Measurements from ENCODE around the gene PKD1L1.
"Not testable (repeated sequence)": the region's sequence is repeated elsewhere in the genome, so short reads cannot be mapped to it uniquely, and the experiment has no call there.

Gene PKD1L1

DNA sequence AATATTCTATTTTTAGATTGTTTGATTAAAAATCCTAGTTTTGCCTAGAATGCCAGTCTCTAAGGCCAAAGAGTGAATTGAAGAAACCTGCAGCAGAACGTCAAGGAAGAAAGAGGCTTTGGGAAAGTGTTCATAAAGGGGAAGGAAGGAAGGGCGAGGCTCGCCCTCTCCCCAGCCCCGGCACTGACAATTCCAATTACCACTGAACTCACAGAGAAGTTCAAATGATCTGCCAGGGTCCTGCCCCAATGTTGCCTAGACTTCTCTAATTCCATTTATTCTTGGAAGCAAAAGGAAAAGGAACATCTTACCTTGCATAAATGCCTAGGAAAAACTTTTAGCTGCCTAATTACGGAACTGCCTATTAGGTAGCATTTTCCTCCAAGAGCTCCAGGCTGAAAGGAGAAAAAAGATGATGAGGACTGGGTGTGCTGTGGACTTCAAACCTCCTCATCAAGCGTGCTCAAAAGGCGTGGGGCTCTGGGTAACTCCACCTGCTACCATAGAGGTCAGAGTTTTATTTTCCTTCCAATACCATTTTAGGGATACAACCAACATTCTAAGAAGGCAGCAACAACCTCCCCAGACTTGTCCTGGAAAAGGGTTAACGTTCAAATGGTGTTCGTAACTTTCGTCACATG lies 134.5 kb downstream of the PKD1L1 start:
- DNase-seq, result no peak

DNA sequence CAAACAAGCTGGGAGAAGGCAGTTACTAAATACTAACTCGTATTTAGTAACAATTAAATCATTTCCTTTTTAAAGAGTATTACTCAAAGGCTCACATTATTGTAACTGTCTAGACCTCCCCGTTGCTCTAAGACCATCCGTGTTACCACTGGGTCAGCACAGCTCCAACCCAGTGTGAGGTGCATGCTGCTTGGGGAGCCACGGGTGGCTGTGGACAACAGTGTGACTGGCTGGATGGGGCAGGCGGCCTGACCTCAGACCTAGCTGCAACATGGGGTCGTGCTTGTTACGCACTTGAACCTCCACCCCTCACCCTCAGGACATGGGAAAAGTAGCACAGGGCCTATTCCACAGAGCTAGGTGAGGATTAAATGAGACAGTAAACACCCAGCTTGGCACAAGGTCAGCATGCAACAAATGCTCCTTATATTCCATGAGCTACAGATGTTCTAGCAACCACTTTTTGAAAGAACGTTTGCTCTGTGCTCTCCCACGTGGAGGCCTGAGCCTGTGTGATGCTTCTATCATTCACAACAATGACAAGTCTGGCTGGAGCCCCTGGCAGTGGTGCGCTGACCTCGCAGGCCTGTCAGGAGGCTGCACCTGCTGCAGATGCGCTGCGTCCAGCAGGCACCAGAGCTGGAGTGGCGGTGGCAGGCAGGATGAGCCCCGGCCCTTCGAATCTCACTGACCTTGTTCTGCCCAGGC lies 135.7 kb downstream of the PKD1L1 start:
- no peak for DNase-seq

DNA sequence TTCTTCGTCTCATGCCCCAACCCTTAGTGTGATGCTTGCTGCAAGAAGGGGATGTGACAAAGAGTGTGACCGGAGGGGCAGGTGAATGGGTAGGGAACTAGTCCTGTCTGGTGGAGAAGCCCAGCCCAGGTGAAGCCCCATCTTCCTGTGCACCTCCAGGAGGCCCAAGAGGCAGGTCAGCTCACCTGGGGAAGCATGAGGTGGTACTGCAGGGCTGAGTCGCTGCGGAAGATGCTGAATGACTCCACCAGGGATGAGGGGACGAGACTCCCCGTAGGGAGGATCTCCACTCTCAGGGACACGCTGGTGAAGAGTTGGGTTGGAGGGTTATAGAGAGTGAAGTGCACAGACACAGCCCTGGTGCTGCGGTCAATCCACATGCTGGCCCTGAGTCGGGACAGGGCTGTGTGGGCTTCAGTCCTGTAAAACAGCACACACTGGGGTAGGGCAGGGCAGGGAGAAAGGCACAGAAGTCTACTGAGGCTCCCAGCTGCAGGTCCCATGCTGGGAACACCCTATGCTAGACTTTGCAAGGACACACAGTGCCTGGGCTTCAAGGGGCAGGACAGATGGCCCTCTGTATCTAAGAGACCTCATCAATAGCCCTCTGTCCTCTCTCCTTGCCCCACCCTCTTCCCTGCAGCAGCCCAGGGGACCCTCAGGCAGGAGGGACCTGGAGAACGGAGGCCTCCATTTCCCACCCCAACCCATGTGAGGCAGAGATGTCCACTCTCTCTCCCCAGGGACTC lies 136.5 kb downstream of the PKD1L1 start:
- no peak for DNase-seq

DNA sequence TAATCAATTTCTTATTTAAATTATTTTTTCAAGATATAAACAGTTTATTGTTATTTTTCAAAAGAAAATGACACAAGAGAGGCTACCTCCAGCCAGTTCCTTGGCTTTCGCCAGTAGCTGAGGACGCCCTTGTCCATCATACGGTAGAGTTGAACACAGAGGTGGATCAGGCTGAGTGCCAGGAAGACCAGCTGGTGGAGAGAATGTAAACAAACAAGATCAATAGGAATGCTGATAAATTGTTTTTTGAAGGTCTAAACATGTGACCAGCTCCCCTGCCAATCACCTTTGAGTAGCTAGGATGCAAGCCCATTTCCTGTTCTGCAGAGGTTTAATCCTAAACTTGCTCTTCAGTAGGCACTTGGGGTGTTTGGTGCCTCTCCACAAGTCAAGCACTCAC lies 138.9 kb downstream of the PKD1L1 start:
- DNase-seq, result no peak

DNA sequence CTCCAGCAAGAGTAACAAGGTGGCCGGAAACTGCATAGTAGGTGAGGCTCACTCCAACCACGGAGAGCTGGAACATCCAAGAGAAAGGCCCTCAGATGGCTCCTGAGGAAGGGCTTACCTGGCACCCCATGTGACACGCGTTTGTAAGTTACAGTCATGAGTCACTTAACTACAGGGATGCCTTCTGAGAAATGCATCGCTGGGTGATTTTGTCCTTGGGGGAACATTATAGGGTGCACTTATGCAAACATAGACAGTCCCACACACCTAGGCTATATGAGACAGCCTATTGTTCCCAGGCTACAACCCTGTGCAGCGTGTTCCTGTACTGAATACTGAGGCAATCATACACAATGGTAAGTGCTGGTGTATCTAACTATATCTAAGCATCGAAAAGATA lies 139.9 kb downstream of the PKD1L1 start:
- DNase-seq, result no peak

DNA sequence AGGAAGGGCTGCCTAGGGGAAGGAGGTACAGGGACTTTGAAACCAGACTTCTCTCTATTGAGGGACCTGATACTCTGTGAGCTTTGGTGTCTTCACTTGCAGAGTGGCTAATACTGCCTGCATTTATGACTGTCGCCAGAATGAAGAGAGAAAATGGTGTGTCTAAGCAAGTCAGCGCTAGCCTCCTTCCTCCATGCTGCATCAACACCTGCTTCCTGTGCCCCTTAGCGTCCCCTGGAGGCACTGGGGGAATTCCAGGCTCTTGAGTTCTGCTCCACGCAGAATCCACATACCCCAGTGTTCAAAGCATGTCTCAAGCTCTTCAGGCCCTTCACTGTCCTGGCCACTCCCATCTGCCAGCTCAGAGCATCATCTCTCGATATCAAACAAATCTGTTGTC lies 140.5 kb downstream of the PKD1L1 start:
- no peak for DNase-seq

DNA sequence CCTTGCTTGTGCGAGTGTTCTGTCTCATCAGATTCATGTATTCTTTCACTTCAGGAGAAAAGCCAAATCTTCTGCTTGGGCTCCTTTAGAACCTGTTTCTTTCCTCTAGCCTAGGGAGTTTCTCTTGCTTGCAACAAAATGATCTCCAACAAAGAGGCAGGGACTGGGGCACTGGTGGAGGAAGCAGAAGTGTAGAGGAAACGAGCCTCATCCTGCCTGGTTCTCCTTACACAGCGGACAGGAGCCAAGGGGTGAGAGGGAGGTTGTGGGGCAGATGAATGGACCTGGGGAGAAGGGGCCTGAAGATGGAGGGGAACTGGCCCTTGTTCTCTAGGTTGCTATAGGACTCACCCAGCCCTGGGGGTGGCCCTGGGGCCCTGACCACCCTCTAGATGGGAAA lies 141.1 kb downstream of the PKD1L1 start:
- no peak for DNase-seq

DNA sequence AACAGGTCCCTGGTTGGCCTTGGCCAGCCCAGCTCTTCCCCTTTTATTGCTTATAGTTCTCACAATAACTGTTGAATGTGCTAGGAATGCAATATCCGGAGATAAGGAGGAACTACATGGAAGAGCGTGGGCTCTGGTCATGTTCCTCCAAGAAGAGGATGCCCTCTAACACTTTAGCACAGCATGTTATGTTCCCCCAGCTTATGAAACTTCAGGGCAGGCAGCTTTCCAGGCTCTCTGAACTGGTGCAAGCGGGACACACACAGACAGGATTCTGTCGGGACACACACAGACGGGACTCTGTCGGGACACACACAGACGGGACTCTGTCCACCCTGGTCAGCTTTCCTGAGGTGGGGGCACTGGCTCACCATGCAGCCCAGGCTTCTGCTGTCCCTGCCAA lies 141.6 kb downstream of the PKD1L1 start:
- no peak for DNase-seq

DNA sequence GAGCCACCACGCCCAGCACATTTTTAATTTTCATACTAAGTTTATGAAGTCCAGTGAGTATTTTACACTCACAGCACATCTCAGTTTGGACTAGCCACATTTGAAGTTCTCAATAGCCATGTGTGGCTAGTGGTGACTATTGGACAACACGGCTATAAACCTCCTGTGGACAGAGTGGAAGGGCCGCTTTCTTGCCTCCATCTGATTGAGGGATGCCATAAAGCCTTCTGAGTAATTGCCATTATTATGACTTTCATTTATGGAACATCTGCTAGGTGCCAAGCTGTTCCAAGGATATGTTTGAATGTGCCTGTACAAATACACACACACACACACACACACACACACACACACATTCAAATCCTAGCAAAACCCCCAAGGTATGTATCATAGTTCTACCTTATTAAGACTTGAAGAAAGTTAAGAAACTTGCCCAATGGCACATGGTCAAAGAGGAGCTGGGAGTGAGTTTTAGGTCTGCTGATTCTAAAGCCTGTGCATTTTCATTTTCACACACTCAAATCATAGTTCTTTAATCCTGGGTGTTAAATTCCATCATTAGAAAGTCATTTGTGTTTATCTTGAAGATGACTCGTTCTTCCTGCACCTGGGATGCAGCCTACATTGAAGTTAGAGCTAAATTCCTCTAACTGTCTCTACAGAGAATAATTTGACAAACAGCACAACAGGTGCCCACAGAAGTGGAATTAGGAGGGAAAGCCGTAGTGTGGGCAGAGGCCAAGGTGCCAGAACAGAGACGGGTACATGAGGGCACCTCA lies 143.3 kb downstream of the PKD1L1 start:
- no peak for DNase-seq

DNA sequence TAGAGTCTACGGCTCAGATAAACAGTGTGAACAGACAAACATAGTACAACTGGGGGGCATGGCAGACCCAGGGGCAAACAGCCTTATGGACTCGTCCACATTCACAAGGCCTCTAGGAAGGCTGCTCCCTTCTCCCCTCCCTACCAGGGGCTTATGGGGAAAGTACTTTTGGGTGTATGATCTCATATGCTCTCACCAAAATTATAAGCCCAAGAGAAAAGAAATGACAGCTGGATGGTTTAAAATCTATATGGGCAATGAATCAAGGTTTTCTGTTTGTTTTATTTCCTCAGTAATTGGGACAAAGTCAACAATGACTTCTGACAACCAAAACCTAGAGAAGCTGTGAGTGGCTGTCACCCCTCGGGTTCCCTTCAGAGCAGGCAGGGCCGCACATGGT lies 144.4 kb downstream of the PKD1L1 start:
- no peak for DNase-seq

DNA sequence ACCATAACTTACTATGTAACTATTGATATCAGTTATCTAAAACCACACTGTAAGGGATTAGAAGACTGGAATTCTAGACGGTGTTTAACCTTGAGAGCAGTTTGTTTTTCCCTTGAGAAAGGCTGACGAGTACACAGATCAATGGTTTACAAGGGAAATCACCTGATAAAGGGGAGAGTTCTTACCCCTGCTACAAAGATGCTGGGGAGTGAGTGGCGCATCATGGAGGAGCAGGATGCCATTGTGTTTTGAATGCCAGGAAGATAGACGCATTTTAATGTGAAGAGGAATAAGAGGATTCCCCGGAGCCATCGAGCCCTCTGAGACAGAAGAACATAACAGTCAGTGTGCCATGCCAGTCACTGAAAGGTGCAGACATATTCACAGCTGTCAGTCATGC lies 145.2 kb downstream of the PKD1L1 start:
- DNase-seq, result no peak

DNA sequence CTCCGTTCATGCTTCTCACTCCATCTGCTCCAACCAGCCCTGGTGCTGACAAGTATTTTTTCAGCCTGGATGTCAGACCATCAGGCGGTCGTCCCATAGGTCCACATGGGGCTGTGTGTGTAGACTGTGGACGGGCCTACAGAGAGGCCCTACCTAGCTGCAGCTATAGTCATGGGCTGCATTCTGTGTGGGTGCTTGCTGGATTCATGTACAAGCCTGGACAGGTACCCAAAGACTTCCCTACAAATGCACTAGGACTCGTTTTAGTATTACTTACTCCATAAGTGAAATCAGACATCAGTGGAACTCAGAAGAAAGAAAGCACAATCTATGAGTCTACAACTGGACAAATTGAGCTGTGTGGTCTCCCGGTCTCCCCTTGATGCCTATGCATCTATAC lies 146.8 kb downstream of the PKD1L1 start:
- DNase-seq, result no peak

DNA sequence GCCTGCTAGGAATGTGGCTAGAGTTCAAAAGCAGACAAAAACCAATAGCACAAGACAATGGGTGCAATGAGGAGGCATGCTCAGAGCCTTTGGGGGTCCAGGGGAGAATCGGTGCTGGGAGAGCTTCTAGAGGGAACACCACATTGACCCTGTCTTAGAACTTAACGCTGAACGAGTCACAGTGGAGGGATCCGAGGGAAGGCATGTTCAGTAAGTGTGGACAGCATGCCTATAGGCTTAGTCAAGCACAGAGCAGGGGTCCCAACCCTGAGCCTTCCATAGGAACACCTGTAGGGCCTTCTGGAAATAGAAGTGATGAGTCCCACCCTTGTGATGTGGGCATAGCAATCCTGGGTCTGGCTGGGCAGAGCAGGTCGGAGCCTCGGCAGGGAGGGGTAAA lies 148.7 kb downstream of the PKD1L1 start:
- DNase-seq, result no peak

DNA sequence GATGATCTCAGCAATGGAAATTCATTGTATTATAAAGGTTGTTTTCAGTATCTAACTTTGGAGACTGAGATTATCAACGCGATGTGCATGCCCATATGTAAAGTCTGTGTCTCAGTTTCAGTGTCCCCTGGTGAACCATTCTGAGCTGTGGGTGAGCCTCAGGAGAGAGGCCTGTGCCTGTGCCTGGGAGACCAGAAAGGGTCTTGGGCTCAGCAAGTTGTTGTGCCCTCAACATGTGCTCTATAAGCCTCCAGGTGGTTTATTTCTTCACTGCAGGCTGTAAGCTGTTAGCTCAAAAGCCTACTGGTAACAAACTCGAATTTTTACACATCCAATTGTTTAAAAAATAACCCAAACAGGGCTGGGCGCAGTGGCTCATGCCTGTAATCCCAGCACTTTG lies 151.9 kb downstream of the PKD1L1 start:
- DNase-seq, result no peak

DNA sequence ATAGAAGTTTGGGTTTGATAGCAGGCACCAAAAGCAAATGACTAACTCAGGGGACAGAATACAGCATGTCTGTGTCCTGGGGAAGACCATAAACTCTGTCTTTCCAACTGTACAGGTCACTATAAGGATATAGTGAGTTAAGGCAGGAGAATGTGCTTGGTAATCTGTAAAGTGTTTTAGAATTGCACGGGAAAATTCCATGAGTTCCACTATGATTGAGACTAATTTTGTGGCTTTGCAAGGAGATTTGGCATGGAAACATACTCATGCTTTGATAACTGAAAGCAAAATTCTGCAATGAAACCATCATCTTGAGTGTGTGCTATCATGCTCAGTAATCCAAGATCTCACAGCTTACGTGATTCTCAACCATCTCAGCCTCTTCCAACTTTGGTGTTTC lies 152.6 kb downstream of the PKD1L1 start:
- no peak for DNase-seq

DNA sequence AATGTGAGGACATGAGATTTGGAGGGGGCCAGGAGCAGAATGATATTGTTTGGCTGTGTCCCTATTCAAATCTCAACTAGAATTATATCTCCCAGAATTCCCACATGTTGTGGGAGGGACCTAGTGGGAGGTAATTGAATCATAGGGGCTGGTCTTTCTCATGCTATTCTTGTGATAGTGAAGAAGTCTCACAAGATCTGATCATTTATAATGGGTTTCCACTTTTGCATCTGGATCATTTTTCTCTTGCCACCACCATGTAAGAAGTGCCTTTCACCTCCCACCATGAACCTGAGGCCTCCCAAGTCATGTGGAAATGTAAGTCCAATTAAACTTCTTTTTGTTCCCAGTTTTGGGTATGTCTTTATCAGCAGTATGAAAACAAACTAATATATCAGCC lies 153.1 kb downstream of the PKD1L1 start:
- DNase-seq, result not testable (repeated sequence)

DNA sequence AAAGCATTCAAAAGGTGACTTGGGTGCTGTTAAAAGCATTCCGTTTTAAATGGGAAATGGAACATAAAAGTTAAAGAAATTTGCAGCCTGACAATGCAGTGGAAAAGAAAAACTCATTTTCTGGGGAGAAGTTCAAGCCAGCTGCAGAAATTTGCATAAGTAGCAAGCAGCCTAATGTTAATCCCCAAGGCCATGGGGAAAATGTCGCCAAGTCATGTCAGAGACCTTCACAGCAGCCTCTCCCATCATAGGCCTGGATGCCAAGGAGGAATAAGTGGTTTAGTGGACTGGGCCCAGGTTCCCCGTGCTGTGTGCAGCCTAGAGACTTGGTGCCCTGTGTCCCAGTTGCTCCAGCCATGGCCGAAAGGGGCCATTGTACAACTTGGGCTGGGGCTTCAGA lies 154.2 kb downstream of the PKD1L1 start:
- DNase-seq, result no peak

DNA sequence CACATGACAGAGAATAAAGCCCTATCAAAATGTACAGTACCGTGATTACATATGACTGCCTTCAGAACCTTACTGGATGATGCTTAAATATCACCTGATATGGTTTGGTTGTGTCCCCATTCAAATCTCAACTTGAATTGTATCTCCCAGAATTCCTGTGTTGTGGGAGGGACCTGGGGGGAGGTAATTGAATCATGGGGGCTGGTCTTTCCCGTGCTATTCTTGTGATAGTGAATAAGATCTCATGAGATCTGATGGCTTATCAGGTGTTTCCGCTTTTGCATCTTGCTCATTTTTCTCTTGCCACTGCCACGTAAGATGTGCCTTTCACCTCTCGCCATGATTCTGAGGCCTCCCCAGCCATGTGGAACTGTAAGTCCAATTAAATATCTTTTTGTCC lies 155.1 kb downstream of the PKD1L1 start:
- DNase-seq, result not testable (repeated sequence)

DNA sequence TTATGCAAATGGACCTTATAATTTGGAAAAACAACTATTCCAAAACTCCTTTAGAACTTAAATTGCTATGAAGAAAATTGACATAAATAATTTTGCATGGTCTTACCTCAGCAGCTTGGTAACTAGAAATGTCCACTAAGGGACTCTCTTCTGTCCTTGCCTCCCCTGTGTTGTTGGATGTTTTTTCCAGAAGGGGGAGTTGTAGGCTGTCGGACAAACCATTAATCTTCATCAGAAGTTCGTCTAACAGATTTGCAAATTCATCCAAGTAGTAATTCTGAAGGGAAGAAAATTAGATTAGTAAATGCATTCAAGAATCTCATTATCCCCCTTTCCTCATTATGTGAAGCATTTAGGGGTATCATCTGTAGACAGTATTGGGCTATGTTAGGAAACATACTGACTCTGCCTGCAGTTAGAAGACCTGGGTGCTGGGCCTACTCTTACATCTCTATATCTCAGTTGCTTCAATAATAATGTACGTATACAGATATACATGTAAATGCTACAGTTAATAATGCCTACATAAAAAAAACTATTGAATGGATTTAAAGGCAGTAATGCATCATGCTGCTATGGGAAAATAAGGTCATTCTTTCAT lies 155.6 kb downstream of the PKD1L1 start:
- DNase-seq, result no peak

DNA sequence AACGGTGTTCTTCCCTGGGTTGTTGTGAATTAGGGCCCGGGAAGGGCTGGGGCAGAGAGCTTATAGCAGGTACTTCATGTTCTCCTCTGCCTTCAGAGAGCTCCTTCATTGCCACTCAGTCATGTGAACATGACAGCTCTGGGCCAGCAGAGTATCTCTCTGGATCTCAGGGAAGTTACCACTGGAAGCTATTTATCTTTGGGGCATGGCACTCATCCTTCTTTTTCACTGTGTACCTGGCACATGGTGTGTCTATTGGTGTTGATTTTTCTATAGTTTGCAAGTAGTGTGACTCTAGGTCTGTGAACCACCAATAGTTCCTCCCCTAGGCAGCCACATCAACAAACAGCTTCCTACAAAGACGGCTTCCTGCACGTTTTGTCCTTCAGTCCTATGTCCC lies 156.6 kb downstream of the PKD1L1 start:
- no peak for DNase-seq

DNA sequence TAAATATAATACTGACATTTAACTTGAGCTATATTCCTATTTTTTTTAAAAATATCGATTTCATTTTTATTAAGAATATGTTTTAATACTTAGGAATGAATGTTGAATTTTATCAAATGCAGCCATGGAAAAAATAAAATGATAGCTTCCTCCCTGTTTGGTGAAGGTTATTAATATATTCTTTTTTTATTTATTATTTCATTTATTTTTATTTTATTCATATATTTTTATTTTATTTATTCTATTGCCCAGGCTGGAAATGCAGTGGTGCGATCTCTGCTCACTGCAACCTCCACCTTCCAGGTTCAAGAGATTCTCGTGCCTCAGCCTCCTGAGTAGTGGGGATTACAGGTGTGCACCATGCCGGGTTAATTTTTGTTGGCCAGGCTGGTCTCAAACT lies 160.2 kb downstream of the PKD1L1 start:
- no peak for DNase-seq

DNA sequence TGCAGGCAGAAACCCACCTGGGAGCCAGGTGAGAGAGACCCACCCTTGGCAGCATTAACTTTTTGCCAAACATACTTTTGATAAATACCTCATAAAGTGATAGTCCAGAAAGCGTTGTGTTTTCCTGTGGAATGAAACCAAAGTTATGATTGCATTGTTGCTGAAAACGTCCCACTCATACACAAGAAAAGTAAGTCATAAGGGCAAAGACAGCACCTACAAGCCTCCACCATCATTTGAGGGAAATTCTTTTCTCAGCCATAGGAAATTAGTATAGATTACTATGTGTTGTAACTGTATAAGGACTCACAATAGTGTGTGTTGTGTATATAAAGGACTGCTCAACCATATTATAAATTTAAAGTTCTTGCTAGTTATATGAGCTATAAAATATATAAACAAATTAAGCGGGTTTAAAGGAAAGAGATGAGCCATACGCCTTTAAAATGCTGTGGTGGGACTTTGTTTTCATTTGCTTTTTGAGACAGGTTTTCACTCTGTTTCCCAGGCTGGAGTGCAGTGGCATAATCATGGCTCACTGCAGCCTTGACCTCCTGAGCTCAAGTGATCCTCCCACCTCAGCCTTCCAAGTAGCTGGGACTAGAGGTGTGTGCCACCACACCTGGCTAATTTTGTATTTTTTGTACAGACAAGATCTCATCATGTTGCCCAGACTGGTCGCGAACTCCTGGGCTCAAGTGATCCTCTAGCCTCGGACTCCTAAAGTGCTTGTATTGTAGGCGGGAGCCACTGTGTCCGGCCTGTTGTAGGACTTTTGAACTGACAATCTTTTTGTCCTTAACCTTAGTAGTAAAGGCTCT lies 160.8 kb downstream of the PKD1L1 start:
- DNase-seq, result no peak

All from stimulated activated naive CD4-positive, alpha-beta T cell treated with Interleukin-2 at 50 U/mL for 16 hours (primary cell).